SH-SY5Y (cell line): ENCODE results near the gene GALT.

Experiments used
- GATA2 ChIP-seq: IDR thresholded peaks from 2 replicates; pipeline ENCODE4 v1.6.1; 2011; ENCODE audit warnings: mild to moderate bottlenecking, low read depth, low read length
- GATA3 ChIP-seq: IDR thresholded peaks from 2 replicates; pipeline ENCODE4 v1.6.1; 2011; ENCODE audit warnings: low read depth, mild to moderate bottlenecking, low read length, moderate library complexity

GRCh38 chr9:34646211-34647083 lies at the start of gene GALT:
- no peak; the same call in 1 of the 2 replicates for TF ChIP-seq GATA2
- no peak for TF ChIP-seq GATA3
